Measurements from ENCODE around the gene C1QTNF12.

GRCh38 chr1:1196431-1197187 lies 49.9 kb downstream of the C1QTNF12 start:
- TF ChIP-seq POLR2AphosphoS5 (IDR thresholded peaks at IDR 0.05; ENCODE audit: borderline replicate concordance, low read depth, low read length) = no peak
- TF ChIP-seq EZH2 (IDR thresholded peaks at IDR 0.05) = no peak
